SJCRH30 (cell line): ENCODE data around the gene SLC16A8. TPM values are rescaled to one million over a fixed set of nuclear protein-coding genes. Genes with fewer than 3 reads are reported as not detected.
"Not testable (repeated sequence)": the region's sequence is repeated elsewhere in the genome, so short reads cannot be mapped to it uniquely, and the experiment has no call there.

ENCODE experiments used
- DNase-seq, 2 experiments: peaks; one replicate each; pipeline ENCODE4 v3.0.0-alpha.2; 2015 to 2020
- H3K27ac ChIP-seq: fragments of 250-450 bp; sonication (Bioruptor Pico); 2 replicates; pipeline ENCODE4 v1.5.1; 2020; ENCODE audit warnings: mild to moderate bottlenecking, moderate library complexity
- H3K27me3 ChIP-seq: fragments of 250-450 bp; sonication (Bioruptor Pico); 2 replicates; pipeline ENCODE4 v1.5.1; 2020; ENCODE audit warnings: mild to moderate bottlenecking, moderate library complexity
- H3K36me3 ChIP-seq: fragments of 250-450 bp; sonication (Bioruptor Pico); 2 replicates; pipeline ENCODE4 v1.5.1; 2020; ENCODE audit warnings: mild to moderate bottlenecking, moderate library complexity
- H3K4me1 ChIP-seq: fragments of 250-450 bp; sonication (Bioruptor Pico); 2 replicates; pipeline ENCODE4 v1.5.1; 2020; ENCODE audit warnings: mild to moderate bottlenecking, moderate library complexity
- H3K4me3 ChIP-seq: fragments of 250-450 bp; sonication (Bioruptor Pico); 2 replicates; pipeline ENCODE4 v1.5.1; 2020; ENCODE audit warnings: mild to moderate bottlenecking, moderate library complexity
- H3K9me3 ChIP-seq: fragments of 250-450 bp; sonication (Bioruptor Pico); replicated peaks from 2 replicates; pipeline ENCODE4 v1.5.1; 2020; ENCODE audit warnings: mild to moderate bottlenecking, moderate library complexity
- total RNA-seq: library from RNA; depleted of rRNA; stranded (reverse); fragments of >200 nt; shearing (Covaris generic); gene quantifications from 2 replicates; pipeline ENCODE4 v1.2.3, GENCODE V29; 2014

The SLC16A8 gene
- total RNA-seq, 1 experiment from 2014 or later = 1.4 TPM

DNA sequence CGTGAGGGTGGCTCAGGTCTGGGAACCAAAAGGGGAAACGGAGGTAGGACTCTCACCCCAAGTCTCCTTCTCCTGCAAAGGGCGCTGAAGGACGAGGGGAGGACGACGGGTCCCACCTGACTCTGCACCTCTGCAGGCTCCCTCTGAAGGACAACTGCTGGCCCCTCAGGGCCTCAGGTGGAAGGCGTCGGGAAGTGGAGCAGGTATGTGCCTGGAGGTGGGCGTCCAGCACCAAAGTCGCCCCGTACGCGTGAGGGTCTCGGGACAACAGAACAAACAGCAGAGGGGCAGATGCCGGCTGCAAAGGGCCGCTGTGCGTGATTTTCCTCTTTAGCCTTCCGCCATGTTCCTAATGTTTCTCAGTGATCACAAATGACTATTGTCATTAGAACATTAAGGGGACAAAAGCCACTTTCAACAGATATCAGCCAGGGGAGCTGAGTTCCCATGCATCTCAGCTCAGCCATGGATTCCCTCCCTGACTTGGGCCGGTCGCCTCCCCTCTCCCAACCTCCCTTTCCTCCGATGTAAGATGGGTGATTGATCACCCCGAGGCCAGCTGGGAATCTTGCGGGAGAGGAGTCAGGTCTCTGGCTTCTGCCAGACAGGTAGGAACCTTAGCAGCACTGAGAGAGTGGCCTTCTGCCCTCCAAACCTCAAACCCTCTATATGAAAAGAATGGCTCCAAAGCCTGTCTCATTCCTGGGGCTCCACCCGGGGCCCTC lies 836 bp downstream of the SLC16A8 start:
- DNase-seq = no peak

GRCh38 chr22:38081941-38082828 lies 1.8 kb downstream of the SLC16A8 start:
- Histone ChIP-seq H3K4me3 (no peak overlapping the region), H3K36me3 (no peaks in the 10 kb centered on the region), H3K9me3 (no peaks in the 10 kb centered on the region), H3K27me3 (0 out of 2 replicates have a peak, but pooled peaks cover 3% of the 10 kb centered on the region), H3K27ac (no peak overlapping the region), H3K4me1 (peaks cover 14% of the 10 kb centered on the region)
- DNase-seq = no peak

More for the DNA sequence above, 836 bp downstream of the SLC16A8 start:
- Histone ChIP-seq H3K9me3 (no peaks in the 10 kb centered on the region), H3K27me3 (0 out of 2 replicates have a peak, but pooled peaks cover 3% of the 10 kb centered on the region), H3K4me1 (peaks cover 14% of the 10 kb centered on the region), H3K36me3 (no peaks in the 10 kb centered on the region), H3K27ac (no peak overlapping the region), H3K4me3 (no peak overlapping the region)

DNA sequence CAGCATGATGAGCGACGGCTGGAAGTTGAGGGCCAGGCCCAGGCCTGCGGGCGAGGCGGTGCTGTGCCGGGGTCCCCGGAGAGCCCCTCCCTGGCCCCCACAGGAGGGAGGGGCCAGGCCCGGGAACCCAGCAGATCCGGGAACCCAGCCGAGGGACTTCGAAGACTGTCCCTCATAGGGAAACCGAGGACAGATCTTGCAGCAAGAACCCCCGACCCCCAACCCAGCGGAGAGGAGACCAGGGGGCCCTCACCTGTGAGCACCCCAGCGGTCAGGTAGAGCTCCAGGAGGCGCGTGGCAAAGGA lies 2.4 kb downstream of the SLC16A8 start:
- DNase-seq = no peak
- Histone ChIP-seq H3K36me3 (no peaks in the 10 kb centered on the region), H3K27ac (no peak overlapping the region), H3K27me3 (0 out of 2 replicates have a peak, but pooled peaks cover 3% of the 10 kb centered on the region), H3K9me3 (no peaks in the 10 kb centered on the region), H3K4me1 (peaks cover 14% of the 10 kb centered on the region), H3K4me3 (peak overlapping the region; percentile 20)

- Histone ChIP-seq H3K9me3 (no peaks in the 10 kb centered on the region), H3K4me3 (peak overlapping the region; percentile 20), H3K4me1 (peaks cover 14% of the 10 kb centered on the region), H3K36me3 (no peaks in the 10 kb centered on the region), H3K27ac (no peak overlapping the region), H3K27me3 (0 out of 2 replicates have a peak, but pooled peaks cover 3% of the 10 kb centered on the region)
- peak; percentile 48 to 56 for DNase-seq
These were observed 2.9 kb downstream of the SLC16A8 start for GRCh38 chr22:38080850-38081635.

DNA sequence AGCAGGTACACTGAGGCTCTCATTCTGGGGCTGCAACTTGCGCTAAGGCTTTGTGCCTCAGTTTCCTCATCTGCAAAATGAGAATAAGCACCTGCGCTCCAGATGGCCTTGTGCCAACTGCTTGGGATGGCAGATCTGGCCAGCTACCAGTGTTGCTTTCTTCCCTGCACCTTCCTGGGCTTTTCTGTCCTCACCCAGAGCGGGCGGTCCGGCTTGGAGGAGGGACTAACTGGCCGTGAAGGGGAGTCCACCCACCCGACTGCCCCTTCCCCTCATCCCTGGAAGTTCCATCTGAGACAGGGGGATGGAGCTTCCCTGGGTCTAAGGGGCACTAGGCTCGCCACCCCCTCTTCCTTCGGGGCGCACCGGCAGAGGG lies 3.5 kb downstream of the SLC16A8 start:
- Histone ChIP-seq H3K36me3 (no peaks in the 10 kb centered on the region), H3K4me1 (peaks cover 15% of the 10 kb centered on the region), H3K4me3 (no peak overlapping the region), H3K27me3 (0 out of 2 replicates have a peak, but pooled peaks cover 3% of the 10 kb centered on the region), H3K27ac (no peak overlapping the region), H3K9me3 (no peaks in the 10 kb centered on the region)
- no peak for DNase-seq

DNA sequence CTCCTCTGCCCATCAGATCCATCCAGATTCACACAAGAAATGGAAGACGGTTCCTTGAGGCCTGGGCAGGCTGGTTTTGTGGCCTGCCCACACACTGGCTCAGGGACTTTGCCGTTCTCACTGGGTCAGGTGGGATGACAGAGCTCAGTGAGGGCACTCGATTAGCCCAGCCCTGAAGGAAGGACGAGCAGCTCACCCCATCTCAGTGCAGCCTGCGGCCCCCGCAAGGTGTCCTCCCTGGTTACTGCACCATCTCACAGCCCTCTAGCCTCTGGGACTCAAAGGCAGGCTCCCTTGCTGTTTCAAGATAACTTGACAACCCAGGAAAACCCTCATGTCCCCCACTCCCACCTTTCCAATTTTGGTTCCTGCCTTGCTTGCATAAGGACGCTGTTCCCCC lies 4.2 kb downstream of the SLC16A8 start:
- H3K4me1 ChIP-seq = peaks cover 12% of the 10 kb centered on the region
- H3K4me3 ChIP-seq = no peak overlapping the region
- H3K36me3 ChIP-seq = no peaks in the 10 kb centered on the region
- H3K27me3 ChIP-seq = 0 out of 2 replicates have a peak, but pooled peaks cover 3% of the 10 kb centered on the region
- DNase-seq = no peak
- no peaks in the 10 kb centered on the region for H3K9me3 ChIP-seq
- no peak overlapping the region for H3K27ac ChIP-seq

DNA sequence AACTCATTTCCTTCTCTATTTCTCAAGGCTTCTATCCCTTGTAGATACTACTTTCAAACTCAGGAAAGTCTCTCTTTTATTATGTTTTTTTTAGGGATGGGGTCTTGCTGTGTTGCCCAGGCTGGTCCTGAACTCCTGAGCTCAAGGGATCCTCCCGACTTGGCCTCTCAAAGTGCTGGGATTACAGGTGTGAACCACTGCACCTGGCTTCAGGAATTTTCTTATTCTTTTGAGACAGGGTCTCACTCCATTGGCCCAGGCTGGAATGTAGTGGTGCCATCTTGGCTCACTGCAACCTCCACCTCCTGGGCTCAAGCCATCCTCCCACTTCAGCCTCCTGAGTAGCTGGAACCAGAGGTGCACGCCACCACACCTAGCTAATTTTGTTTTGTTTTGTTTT lies 4.8 kb downstream of the SLC16A8 start:
- H3K36me3 ChIP-seq, H3K9me3 ChIP-seq, H3K4me1 ChIP-seq, H3K27me3 ChIP-seq, H3K4me3 ChIP-seq, DNase-seq, H3K27ac ChIP-seq: not testable (repeated sequence)

- H3K9me3 ChIP-seq = no peaks in the 10 kb centered on the region
- peaks cover 3% of the 10 kb centered on the region; the same call in 1 of the 2 replicates for H3K4me1 ChIP-seq
- no peak overlapping the region for H3K4me3 ChIP-seq
- no peaks in the 10 kb centered on the region for H3K36me3 ChIP-seq
- no peak overlapping the region for H3K27ac ChIP-seq
- 0 out of 2 replicates have a peak, but pooled peaks cover 3% of the 10 kb centered on the region for H3K27me3 ChIP-seq
- DNase-seq = no peak
These were observed 5.7 kb downstream of the SLC16A8 start for GRCh38 chr22:38078046-38078840.

- Histone ChIP-seq H3K9me3 (no peaks in the 10 kb centered on the region), H3K27ac (no peak overlapping the region), H3K4me1 (peaks cover 3% of the 10 kb centered on the region; the same call in 1 of the 2 replicates), H3K36me3 (no peaks in the 10 kb centered on the region), H3K27me3 (0 out of 2 replicates have a peak, but pooled peaks cover 3% of the 10 kb centered on the region), H3K4me3 (no peak overlapping the region)
- no peak for DNase-seq
These were observed 6.4 kb downstream of the SLC16A8 start for GRCh38 chr22:38077595-38077994.

GRCh38 chr22:38077096-38077495 lies 6.9 kb downstream of the SLC16A8 start:
- Histone ChIP-seq H3K27ac (no peak overlapping the region), H3K4me3 (no peak overlapping the region), H3K27me3 (0 out of 2 replicates have a peak, but pooled peaks cover 3% of the 10 kb centered on the region), H3K36me3 (no peaks in the 10 kb centered on the region), H3K4me1 (peaks cover 3% of the 10 kb centered on the region; the same call in 1 of the 2 replicates), H3K9me3 (no peaks in the 10 kb centered on the region)
- DNase-seq = no peak

DNA sequence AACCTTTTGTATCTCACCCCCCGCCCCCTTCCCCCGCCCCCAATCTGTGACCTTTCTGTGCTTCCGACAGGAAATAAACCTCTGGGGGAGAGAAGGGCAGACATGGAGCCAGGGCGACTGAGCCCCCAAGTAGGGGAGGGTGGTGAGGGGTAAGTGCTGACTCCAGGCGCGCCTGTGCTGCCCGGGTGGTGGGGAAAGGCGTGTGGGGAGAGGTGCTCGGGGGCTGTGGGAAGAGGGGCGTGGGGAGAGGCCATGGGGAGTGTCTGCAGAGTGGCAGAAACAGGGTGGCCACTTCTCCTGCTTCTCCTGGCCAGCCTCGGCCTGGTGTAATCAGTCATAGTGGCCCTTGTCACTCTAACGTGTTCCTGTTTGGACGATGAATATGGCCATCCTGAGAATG lies 8.0 kb downstream of the SLC16A8 start:
- H3K4me1 ChIP-seq = peaks cover 3% of the 10 kb centered on the region; the same call in 1 of the 2 replicates
- no peak overlapping the region for H3K4me3 ChIP-seq
- 0 out of 2 replicates have a peak, but pooled peaks cover 3% of the 10 kb centered on the region for H3K27me3 ChIP-seq
- no peak overlapping the region for H3K27ac ChIP-seq
- no peaks in the 10 kb centered on the region for H3K9me3 ChIP-seq
- no peak for DNase-seq
- H3K36me3 ChIP-seq = no peaks in the 10 kb centered on the region

DNA sequence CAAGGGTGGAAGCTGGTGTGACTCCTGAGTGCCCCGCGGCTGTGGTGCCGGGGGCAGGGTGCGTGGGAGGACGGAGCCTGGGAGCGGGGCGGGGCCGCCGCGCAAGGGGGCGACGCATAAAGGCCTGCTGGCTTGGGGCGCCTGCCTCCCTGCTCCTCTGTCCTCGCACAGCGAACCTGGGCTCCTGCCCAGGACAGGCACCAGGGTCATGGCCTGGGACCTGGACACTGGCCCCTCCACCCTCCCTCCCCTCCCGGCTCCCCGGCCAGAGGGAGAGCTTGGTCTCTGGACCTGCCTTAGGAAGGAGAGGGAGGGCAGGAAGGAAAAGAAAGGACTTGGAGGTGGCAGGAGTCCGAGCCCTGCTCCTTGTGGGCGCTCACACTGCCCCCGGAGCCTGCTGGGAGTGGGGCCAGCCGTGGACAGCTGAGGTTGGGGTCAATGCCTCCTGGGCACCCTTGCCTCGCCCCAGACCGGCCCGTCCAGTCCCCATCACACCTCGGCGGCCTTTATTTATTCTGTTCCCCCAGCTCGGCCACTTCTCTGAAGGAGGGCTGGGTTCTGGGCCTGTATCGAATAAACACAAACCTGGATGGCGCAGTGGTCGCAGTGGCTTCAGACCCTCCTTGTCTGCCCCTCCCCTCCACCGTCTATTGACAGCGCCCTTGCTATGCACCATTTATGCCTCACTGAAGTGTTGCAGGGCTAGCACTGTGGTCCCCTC lies 8.7 kb downstream of the SLC16A8 start:
- DNase-seq = no peak

More for the DNA sequence above, 8.7 kb downstream of the SLC16A8 start:
- H3K27me3 ChIP-seq = 0 out of 2 replicates have a peak, but pooled peaks cover 2% of the 10 kb centered on the region
- no peak overlapping the region for H3K27ac ChIP-seq
- H3K36me3 ChIP-seq = no peaks in the 10 kb centered on the region
- H3K4me1 ChIP-seq = peaks cover 3% of the 10 kb centered on the region; the same call in 1 of the 2 replicates
- H3K9me3 ChIP-seq = no peaks in the 10 kb centered on the region
- no peak overlapping the region for H3K4me3 ChIP-seq
